Activated CD8-positive, alpha-beta memory T cell treated with anti-CD3 and anti-CD28 coated beads, Interleukin-2, amount 50 U/mL, for 24 hours (primary cell): ENCODE data around the gene KIAA0319L.
"Not testable (repeated sequence)": the region's sequence is repeated elsewhere in the genome, so short reads cannot be mapped to it uniquely, and the experiment has no call there.

Source experiments
- DNase-seq: peaks from one replicate; pipeline ENCODE4 v3.0.0-alpha.2; 2020; ENCODE audit errors: extremely low read depth

KIAA0319L gene

DNA sequence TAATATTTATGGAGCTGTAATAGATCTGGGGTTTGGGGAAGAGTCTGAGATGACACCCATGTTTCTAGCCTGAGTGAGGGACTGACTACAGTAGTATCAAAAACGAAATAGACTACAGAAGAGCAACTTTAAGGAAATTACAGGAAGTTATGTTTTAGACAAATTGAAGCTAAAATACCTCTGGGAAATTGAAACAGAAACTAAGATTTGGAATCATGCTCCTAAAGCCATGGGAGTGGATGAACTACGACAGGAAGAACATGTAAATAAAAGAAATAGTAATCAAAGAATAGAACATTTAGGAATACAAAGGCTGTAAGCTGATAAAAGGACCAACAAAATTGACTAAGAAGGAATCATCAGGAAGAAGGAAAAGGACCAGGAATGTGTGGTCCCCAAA lies 68.9 kb downstream of the KIAA0319L start:
- DNase-seq = no peak

DNA sequence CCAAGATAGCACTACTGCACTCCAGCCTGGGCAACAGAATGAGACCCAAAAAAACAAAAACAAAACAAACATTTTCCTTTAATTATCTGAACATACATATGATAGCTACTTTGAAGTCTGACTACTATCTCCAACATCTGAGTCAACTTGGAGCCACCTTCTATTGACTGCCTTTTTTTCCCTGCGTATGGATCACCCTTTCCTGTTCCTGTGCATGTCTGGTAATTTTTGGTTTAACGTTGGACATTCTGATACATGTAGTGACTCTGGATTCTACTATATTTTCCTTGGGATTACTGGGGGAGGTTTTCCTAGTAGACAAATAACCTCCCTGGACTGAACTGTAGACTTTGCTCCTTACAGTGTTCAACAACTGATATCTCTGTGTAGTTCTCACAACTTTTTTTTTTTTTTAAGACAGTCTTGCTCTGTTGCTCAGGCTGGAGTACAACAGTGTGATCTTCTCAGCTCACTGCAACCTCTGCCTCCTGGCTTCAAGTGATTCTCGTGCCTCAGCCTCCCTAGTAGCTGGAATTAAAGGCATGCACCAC lies 70.3 kb downstream of the KIAA0319L start:
- no peak for DNase-seq

DNA sequence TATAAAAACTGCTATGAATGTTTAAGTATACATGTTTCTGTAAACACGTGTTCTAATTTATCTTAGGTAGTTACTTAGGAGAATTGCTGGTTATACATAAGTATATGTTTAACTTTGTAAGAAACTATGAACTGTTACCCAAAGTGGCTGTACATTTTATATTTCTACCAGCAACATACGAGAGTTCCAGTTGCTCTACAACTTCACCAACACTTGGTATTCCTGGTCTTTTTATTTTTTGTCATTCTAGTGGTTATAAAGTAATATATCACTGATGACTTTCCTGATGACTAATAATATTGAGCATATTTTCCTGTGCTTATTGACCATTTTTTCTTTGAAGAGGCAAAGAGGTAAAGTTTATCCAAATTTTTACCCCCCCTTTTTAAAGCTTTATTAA lies 76.0 kb downstream of the KIAA0319L start:
- no peak for DNase-seq

DNA sequence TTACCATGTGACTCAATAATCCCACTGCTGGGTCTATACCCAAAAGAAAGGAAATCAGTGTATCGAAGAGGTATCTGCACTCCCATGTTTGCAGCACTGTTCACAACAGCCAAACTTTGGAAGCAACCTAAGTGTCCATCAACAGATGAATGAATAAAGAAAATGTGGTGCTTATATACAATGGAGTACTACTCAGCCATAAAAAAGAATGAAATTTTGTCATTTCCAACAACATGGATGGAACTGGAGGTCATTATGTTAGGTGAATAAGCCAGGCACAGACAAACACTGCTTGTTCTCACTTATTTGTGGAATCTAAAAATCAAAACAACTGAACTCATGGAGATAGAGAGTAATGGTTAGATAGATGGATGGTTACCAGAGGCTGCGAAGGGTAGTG lies 79.3 kb downstream of the KIAA0319L start:
- no peak for DNase-seq

DNA sequence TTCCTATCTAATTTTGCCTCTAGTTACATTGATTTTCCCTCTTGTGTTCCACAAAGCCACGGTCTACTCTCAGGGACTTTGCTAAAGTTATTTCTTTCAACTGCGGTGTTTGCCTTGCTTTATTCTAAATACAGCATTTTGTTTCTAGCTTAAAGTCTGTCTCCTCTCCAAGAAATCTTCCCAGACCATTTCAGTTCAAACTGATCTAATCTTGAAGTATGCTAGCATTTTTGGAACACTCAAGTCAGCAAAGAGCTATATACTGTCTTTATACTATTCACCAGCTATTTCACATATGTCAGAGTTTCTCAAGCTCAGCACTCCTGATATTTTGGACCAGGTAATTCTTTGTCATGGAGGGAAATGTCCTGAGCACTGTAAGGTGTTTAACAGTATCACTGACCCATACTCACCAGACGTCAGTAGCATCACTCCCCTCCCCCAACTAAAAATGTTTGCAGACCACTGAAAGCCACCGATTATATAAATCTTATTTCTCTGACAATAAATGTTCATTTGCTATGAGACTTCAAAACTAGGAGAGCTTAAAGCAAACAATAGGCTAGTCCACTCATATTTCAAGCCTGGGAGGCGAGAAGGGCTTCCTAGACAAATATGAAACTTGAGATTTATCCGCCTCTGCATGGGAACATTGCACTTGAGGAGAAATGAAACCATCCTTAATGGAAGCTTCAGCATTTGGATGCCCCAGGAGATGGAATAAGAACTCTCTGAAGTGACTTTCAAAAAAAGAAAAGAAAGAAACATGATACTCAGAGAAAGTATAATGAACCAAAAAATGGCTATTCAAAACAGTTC lies 81.1 kb downstream of the KIAA0319L start:
- DNase-seq = no peak

DNA sequence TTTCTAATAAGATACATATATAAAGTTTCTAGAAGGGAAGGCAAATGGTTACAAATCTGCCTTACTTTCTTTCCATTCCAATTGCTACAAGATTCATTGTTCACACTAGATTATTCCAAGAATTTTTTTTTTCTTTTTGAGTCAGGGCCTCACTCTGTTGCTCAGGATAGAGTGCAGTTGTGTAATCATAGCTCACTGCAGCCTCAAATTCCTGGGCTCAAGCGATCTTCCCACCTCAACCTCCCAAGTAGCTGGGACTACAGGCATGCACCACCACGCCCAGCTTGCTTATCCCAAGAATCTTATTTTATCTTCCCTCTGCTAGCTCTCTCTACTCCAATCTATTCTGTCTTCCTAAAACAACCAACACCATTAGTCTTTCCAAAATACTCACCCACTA lies 81.8 kb downstream of the KIAA0319L start:
- DNase-seq = no peak

DNA sequence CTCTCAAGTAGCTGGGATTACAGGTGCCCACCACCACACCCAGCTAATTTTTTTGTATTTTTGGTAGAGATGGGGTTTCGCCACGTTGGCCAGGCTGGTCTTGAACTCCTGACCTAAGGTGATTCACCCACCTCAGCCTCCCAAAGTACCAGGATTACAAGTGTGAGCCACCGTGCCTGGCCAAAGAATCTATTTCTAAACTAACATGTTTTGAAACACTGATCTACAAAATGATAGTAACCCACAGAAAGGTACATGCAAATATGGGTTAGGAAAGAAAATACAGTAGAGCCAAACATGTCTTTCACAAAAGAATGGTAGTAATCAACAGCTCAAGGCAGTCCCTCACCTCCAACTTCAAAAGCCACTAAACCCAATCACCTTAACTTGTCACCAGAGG lies 84.0 kb downstream of the KIAA0319L start:
- DNase-seq = not testable (repeated sequence)

DNA sequence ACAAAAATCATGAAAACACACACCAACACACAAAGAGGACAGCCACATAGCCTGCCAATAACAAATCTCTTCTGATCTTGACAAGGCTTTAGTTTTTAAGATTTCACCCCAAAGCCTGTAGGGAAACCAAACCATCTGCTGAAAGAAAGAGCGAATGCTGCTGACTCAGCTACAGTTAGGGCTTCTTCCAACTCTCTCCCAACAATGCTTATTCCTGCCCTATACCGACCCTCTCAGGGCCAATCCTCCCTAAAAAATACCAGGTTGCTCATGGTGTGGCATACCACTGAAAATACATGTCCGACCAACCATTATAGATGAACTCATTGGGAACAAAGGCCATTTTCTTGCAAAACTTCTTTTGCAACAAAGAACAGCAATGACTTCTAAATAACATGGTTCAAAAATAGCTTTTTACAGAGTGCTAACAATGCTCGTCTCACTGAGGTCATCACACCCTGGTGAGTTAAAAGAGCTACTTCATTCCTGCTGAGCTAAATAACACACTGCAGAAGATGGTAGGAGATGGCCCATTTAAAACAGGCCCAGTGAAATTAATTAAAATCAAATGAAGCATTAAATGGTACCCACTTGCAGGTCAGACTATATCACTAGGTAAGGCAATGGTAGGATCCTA lies 86.1 kb downstream of the KIAA0319L start:
- no peak for DNase-seq

DNA sequence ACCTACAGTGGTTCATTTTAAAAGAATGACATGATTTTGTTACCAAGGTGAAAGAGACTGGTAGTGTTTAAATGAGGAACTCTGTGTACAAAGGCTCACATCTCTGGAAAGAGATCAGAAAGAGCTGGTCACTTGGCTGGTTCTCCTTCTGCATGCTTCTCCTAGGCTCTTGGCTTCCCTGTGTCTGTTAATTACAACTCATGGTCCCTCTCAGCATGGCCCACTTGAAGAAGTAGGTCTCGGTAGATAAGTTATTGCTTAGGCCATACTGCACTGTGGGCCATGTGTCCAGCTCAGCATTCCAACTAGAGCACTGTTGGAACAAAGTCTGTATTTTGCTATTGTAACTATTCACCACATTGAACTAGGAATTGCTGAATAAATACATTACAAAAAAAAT lies 91.1 kb downstream of the KIAA0319L start:
- no peak for DNase-seq

DNA sequence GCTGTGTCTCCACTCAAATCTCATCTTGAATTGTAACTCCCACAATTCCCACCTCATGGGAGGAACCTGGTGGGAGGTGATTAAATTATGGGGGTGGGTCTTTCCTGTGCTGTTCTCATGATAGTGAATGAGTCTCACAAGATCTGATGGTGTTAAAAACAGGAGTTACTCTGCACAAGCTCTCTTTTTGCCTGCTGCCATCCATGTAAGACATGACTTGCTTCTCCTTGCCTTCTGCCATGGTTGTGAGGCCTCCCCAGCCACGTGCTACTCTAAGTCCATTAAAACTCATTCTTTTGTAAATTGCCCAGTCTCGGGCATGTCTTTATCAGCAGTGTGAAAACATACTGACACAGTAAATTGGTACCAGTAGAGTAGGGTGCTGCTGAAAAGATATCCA lies 93.5 kb downstream of the KIAA0319L start:
- DNase-seq = not testable (repeated sequence)

DNA sequence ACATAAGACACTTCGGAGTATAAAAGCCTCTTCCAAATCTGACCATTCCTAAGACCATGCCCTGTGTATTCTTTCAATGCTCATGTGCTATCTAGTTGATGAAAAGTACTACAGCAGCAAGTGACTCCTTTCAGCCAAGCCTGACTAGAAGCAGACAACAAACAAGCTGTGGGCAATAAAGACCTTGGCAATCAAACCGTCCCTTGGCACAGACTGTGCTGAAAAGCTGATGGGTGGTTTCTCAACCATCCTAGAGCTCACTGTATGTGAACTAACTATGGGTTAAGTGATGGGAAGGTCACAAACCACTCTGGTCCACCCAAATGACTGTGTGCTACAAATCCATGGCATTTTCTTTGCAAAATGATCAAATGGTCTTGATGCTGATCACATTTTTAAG lies 94.0 kb downstream of the KIAA0319L start:
- no peak for DNase-seq

DNA sequence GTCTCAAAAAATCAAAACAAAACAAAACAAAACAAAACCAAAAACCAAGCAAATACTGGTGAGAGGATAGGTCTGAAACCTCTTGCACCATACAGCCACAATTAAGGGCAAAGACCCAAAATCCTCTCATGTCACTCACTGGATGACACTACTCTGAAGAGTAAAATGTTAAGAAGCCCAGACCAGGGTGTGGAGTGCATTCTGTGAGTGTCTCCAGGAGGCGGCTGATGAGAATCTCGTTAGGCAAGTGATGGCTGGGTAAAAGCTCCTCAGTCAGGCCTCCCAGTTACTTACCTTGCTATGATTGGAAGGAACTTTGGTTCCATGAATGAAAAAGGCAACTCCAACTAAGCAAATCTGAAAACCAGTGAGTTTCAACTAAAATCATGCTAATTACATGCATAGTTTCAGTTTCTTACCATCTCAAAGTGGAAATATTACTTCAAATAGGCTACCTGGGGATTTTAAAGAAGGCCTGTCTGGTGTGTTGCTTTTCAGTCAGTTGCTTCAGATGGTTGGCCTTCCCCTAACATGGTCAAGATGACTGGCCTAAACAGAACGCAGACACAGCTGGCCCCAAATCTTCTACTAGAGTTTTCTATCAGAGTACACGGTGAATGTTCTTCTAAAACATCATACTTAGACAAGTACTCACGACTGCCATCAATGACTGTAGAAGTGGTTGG lies 95.1 kb downstream of the KIAA0319L start:
- DNase-seq = no peak

DNA sequence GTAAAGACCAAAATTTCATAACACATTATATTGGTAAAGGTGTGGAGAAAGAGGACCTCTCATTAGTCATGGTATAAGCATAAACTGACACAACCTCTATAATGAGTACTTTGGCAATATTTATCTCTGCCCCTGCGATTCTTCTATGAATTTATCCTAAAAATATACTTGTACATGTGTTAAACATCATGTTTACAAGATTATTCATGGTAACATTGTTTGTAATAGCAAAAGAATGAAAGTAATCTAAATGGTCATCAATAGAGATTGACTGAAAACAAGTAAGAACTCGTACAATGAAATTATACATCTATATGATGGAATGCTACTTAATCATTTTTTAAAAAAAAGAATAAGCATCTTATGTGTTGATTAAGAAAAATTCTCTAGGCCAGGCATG lies 96.4 kb downstream of the KIAA0319L start:
- DNase-seq = no peak

DNA sequence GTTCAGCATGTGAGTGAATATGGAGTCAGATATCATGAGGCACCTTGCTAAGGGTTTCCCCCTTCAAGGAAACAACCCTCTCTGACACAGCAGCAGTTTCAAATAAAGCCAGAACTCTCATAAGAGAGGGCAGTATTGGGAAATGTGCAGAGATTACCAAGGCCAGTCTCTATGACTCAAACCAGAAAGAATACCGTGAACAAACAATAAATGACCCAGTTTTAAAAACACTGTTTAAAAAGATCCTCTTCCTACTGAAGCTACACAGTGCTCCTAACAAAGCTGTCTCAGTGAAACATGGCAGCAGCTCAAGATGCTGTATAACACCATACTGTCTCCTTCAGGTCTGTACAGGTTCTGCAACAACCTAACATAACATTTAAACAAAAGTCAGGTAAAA lies 102.6 kb downstream of the KIAA0319L start:
- DNase-seq = no peak

DNA sequence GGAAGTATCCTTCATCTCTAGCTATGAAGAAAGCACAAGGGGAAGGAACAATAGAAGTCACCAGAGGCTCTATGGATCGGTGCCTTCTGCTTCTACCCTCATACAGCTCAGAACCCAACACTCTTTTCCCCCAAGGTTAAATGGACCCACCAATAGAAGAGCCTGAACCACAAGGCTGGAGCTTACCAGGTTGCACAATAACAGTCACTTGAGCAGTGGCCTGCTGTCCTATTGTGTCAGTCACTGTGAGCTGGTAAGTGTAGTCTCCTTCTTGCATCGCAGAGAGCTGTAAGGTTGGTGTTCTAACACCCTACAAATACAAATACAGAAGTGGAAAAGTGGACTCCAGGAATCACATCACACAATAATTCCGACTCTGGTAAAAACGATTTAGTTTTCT lies 103.0 kb downstream of the KIAA0319L start:
- DNase-seq = no peak

DNA sequence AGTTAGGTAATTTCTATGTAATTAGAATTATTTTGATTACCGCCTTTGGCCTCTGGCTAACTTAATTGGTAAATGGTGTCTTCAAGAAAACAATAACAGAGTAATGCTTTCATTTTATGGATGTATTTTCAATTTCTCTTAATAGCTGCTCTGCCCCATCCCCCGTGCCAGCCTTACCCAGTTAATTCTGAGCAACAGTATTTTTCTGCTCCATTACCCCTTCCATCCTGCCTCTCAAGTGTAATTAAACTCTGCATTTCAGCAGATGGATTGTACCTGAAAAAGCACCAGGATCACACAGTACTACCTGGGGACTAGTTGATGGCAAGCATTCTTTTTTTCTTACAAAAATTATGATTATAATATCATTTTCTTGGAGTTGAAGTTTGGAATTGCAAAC lies 104.2 kb downstream of the KIAA0319L start:
- DNase-seq = no peak

DNA sequence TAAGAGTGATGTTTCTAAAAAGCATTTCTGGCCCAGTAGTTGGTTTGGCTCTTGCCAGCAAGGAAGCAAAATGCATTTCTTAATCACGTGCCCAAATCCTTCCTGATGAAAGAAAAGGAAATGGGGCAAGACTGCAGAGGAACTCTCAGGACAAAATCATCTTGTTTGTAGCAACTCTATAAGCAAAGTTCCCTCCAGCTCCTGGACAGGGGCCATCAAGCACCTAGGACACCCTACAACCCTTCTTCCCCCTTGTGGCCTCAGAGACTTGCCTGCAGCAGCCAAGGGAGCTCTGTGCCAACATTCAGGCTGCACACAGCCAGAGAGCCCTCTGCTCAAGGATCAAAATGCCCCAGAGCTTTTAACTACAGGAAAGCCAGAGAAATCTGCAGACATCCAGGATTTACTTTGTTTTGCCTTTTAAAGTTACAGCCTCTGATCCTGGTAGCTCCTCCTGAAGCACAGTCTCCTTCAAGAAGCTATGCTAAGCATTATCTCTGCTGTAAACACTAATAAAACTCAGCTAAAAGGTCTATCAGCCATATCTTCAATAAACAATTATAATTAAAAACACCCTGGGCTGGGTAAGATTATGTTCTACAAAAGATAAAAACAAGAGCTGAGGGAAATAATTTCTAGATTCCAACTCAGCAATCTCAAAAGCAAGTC lies 105.0 kb downstream of the KIAA0319L start:
- no peak for DNase-seq

DNA sequence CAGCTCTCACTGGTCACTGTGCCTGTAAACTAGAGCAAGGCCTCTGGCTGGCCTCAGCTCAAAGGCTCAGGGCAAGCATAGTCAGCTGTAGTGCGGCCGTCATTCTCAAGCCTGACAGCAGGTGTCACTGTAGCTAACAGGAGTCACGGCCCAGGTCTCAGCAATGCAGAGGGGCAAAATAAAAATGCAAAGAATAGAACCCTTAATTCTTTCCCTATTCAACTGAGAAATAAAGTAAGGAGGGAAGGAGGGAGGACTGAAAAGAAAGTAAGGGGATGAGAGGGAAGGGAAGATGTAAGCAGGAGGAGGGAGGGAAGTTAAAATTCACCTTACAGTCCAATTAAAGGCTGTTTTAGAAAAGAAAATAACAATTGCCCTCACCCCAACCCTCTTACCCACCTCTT lies 106.1 kb downstream of the KIAA0319L start:
- peak; percentile 50 for DNase-seq

DNA sequence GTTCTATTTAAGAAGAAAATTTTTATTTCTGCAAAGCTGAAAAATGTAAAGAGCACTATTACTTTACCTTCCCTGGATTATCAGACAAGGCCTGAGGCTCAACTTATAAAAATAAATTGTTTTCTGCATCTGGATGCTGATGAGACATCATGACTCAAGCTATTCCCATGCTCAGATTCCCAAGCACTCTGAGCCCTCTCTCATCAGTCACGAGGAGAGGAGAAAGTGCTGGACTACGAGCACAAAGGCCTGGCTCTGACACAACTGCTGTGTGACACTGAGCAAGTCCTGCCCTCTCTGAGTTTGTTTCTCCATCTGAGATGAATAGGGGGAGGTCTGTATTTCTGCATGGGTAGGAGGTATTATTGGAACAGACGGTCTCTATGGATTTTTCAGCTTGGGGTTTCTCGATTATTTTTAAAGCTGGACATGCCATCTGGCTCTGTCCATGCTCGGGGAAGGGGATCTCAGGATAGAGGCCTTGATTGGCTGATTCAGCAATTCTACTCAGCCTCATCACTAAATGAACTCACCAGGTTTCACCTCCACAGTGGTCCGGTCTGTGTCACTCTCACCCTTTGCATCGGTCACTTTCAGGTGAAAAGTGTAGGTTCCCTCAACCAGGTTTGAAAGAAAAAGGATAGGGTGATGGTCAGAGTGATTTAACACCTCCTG lies 107.7 kb downstream of the KIAA0319L start:
- no peak for DNase-seq

DNA sequence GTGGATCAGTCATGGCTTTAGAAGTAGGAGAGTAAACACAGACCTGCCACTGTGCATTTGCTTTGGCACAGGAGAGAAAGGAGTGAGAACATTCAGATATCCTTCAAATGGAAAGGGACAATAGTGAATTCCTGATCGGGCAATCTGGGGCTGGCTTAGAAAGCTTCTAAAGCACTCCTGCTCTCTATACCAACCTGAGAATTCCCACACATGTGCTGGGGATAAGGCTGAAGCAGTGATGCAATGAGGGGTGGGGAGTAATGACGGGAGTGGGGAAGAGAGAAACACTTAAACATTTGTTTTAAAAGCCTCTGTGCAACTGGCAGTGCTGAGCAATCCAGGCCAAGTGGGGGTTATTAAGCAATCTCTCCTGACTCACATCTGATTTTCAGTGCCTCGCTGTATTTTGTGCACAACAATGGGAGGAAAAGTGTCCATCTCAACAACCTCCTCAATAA lies 108.8 kb downstream of the KIAA0319L start:
- DNase-seq = no peak

DNA sequence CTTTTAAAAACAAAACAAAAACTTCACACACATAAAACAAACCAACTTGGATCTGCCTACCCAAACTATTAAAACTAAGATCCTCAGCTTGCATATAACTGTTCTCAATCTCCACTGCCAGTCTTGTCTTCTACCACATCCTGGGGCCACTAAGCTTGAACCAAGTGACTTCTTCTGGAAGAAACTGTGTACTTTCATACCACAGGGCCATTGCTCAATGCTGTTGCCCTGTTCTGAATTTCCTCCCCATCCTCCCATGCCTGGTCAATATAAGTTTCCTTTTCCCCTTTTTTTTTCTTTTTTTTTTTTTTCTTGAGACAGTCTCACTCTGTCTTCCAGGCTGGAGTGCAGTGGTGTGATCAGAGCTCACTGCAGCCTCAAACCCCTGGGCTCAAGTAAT lies 109.9 kb downstream of the KIAA0319L start:
- DNase-seq = no peak

DNA sequence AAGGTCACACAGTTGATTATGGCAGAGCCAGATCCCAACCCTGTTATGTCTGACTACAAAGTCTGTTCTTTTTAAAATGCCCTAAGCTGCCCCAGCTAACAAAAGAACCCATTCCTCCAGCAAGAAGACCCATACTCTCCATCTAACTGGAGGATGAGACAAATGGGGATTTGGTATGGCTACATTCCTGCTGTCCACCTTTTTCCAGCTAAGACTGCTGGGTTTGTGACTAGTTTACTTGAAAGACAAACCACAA lies 112.8 kb downstream of the KIAA0319L start:
- no peak for DNase-seq
